Endothelial cell of umbilical vein (primary cell): ENCODE results near the gene COMT. TPM values are rescaled to one million over a fixed set of nuclear protein-coding genes. Genes with fewer than 3 reads are reported as not detected.

ENCODE experiments used
- BruUV-seq: library from RNA; stranded (reverse); fragments of 400-500 nt; replicated peaks from 2 replicates; lab custom pipeline; 2021; lab: Mats Ljungman, UMichigan
- CTCF ChIA-PET: fragments of 300-600, 350-600 bp; sonication (Branson Sonifier 250); formaldehyde crosslinking; loops from one replicate; lab custom pipeline; 2021; ENCODE audit warnings: antibody characterized with exemption, inconsistent platforms; lab: Charles Lee
- POLR2A ChIA-PET: fragments of 300-600, 350-600 bp; sonication (Branson Sonifier 250); formaldehyde crosslinking; loops from one replicate; lab custom pipeline; 2021; ENCODE audit warnings: antibody characterized with exemption, inconsistent platforms; lab: Charles Lee
- DNase-seq: peaks from one replicate; pipeline ENCODE4 v3.0.0-alpha.2; 2011; ENCODE audit warnings: low read depth, low spot score
- FAIRE-seq: peaks from 2 replicates; lab custom pipeline; 2011; peaks lifted over from hg19 to GRCh38; lab: Jason Lieb, UNC
- H2AFZ ChIP-seq: 2 replicates; pipeline ENCODE4 v1.6.0; 2012; ENCODE audit warnings: low read depth, low read length, control low read depth, inconsistent platforms
- H3K27ac ChIP-seq: 2 replicates; pipeline ENCODE4 v1.5.1; 2011; ENCODE audit warnings: low read depth, mild to moderate bottlenecking, control low read depth, low read length, moderate library complexity; ENCODE audit not compliant: insufficient read depth
- H3K27me3 ChIP-seq, 2 experiments: 2 replicates each; pipeline versions ENCODE4 v1.6.0 to v1.6.1; 2011; ENCODE audit warnings: low read length in 2 of 2, mixed read lengths in 1 of 2; ENCODE audit not compliant: control insufficient read depth in 2 of 2, insufficient read depth in 2 of 2
- H3K36me3 ChIP-seq, 2 experiments: 2 replicates in 1 of 2; 3 replicates in 1 of 2; pipeline ENCODE4 v1.5.1; 2011; ENCODE audit warnings: low read length in 2 of 2, mild to moderate bottlenecking in 1 of 2, moderate library complexity in 1 of 2; ENCODE audit not compliant: control insufficient read depth in 2 of 2, insufficient read depth in 2 of 2; ENCODE audit errors: extremely low read depth in 1 of 2
- H3K4me1 ChIP-seq: 3 replicates; pipeline ENCODE4 v1.5.1; 2011; ENCODE audit warnings: mild to moderate bottlenecking, low read length; ENCODE audit not compliant: control insufficient read depth, insufficient read depth; ENCODE audit errors: extremely low read depth
- H3K4me2 ChIP-seq: 2 replicates; pipeline ENCODE4 v1.6.1; 2011; ENCODE audit warnings: low read length, control low read depth, mixed read lengths; ENCODE audit not compliant: insufficient read depth
- H3K4me3 ChIP-seq, 3 experiments: fragments of 200-600 bp in 1 of 3; sonication (generic), shearing (Covaris generic) in 1 of 3; replicated peaks in 1 of 3; 2 replicates each; pipeline ENCODE4 v1.5.1; 2011 to 2016; ENCODE audit warnings: control low read depth in 3 of 3, low read length in 3 of 3, mild to moderate bottlenecking in 2 of 3, inconsistent platforms in 1 of 3, low read depth in 1 of 3, moderate library complexity in 1 of 3; ENCODE audit not compliant: insufficient read depth in 1 of 3
- H3K79me2 ChIP-seq: 2 replicates; pipeline ENCODE4 v1.6.0; 2012; ENCODE audit warnings: low read length, inconsistent platforms; ENCODE audit not compliant: control insufficient read depth, insufficient read depth
- H3K9ac ChIP-seq: replicated peaks from 2 replicates; pipeline ENCODE3; 2011; ENCODE audit warnings: low read length, control low read depth; ENCODE audit not compliant: insufficient read depth; ENCODE audit errors: extremely low read depth
- H3K9me1 ChIP-seq: replicated peaks from 3 replicates; pipeline ENCODE4 v1.6.0; 2011; ENCODE audit warnings: mild to moderate bottlenecking, low read length; ENCODE audit not compliant: control insufficient read depth, insufficient read depth; ENCODE audit errors: extremely low read depth
- H3K9me3 ChIP-seq: replicated peaks from 2 replicates; pipeline ENCODE4 v1.5.1; 2012; ENCODE audit warnings: low read length, inconsistent platforms; ENCODE audit not compliant: control insufficient read depth, insufficient read depth
- H4K20me1 ChIP-seq: replicated peaks from 2 replicates; pipeline ENCODE3; 2011; ENCODE audit warnings: mild to moderate bottlenecking, low read length; ENCODE audit not compliant: control insufficient read depth, insufficient read depth; ENCODE audit errors: extremely low read depth
- EZH2 ChIP-seq: IDR thresholded peaks from 2 replicates; pipeline ENCODE4 v1.6.1; 2012; ENCODE audit warnings: borderline replicate concordance, low read depth, mild to moderate bottlenecking, moderate library complexity, low read length, inconsistent platforms; ENCODE audit not compliant: severe bottlenecking
- FOS ChIP-seq: IDR thresholded peaks from 2 replicates; pipeline ENCODE4 v1.6.1; 2011; ENCODE audit warnings: mild to moderate bottlenecking, low read length, moderate library complexity, borderline replicate concordance; ENCODE audit not compliant: insufficient read depth
- GATA2 ChIP-seq: IDR thresholded peaks from 2 replicates; pipeline ENCODE4 v1.7.0; 2011; ENCODE audit warnings: low read depth, mild to moderate bottlenecking, moderate library complexity, mixed read lengths, low read length; ENCODE audit not compliant: insufficient read length, insufficient read depth
- JUN ChIP-seq: IDR thresholded peaks from 2 replicates; pipeline ENCODE4 v1.6.1; 2011; ENCODE audit warnings: borderline replicate concordance, low read depth; ENCODE audit not compliant: insufficient read length, insufficient read depth
- MAX ChIP-seq: IDR thresholded peaks from 2 replicates; pipeline ENCODE4 v1.6.1; 2011; ENCODE audit not compliant: insufficient read depth, insufficient read length
- MYC ChIP-seq: IDR thresholded peaks from one replicate; pipeline ENCODE4 v1.6.1; 2011; ENCODE audit warnings: mild to moderate bottlenecking, low read depth, low read length
- POLR2A ChIP-seq: IDR thresholded peaks from 2 replicates; pipeline ENCODE4 v1.6.1; 2012; ENCODE audit warnings: low read depth, mild to moderate bottlenecking, control low read depth, low read length
- POLR2AphosphoS5 ChIP-seq: IDR thresholded peaks from 2 replicates; pipeline ENCODE4 v1.6.1; 2012; ENCODE audit warnings: low read depth, mild to moderate bottlenecking, control low read depth, low read length, moderate library complexity; ENCODE audit not compliant: insufficient read depth
- dilution Hi-C: fragments of 300-500 bp; cut with MboI; formaldehyde crosslinking; loops from one replicate; pipeline ENCODE4 v1.15.0; 2019; ENCODE audit warnings: low sequenced_read_pairs; ENCODE audit not compliant: extremely low pct_ligation_motif_present
- intact Hi-C: fragments of 100-400 bp; cut with micrococcal nuclease; formaldehyde crosslinking; loops from one replicate; pipeline ENCODE4 v1.10.0; 2022
- polyA plus RNA-seq, 4 experiments: library from polyadenylated mRNA; depleted of rRNA in 3 of 4; stranded (reverse) in 3 of 4; unstranded in 1 of 4; fragments of >200 nt; gene quantifications; 2 replicates each; pipeline versions ENCODE4 v1.2.1 to v1.2.3, GENCODE V29; 2011 to 2012; ENCODE audit warnings: missing spikeins in 1 of 4
- total RNA-seq: library from RNA; stranded (reverse); gene quantifications from 2 replicates; pipeline ENCODE4 v1.2.3, GENCODE V29; 2021
- TF ChIP-seq, protein P1 (sequence below), 2 donors: IDR thresholded peaks; 1 replicate in 1 of 2; 2 replicates in 1 of 2; pipeline ENCODE4 v1.5.1; 2011; ENCODE audit warnings: low read length in 2 of 2, mild to moderate bottlenecking in 2 of 2, moderate library complexity in 2 of 2, control low read depth in 1 of 2, inconsistent platforms in 1 of 2, low read depth in 1 of 2; ENCODE audit not compliant: insufficient read depth in 1 of 2; ENCODE audit errors: extremely low read depth in 1 of 2

Gene COMT
- total and polyA plus RNA-seq, 2 donors (not counting 3 experiments of a cell fraction or from before 2014, with no cell fraction given): 221 to 537 TPM

GRCh38 chr22:19931514-19931913 is 10.1 kb upstream of the COMT start:
- no peak for FAIRE-seq
- dilution Hi-C loops: no loop called here
- CTCF ChIA-PET: interaction anchor here (1.7 kb wide), 1 partner anchor 21 kb away, joined by 7 read pairs; no protein-coding TSS in a partner anchor

GRCh38 chr22:19932367-19933206 is 9.0 kb upstream of the COMT start:
- H2AFZ ChIP-seq: no peak overlapping the region
- DNase-seq: no peak
- H3K4me2 ChIP-seq: no peak overlapping the region
- H3K36me3 ChIP-seq: peaks cover 0 to 3% of the 10 kb centered on the region in 2 experiments
- ChIA-PET POLR2A (no interaction called here), CTCF (interaction anchor here (1.0 kb wide), 1 partner anchor 202 kb away, joined by 3 read pairs; no protein-coding TSS in a partner anchor)
- no peaks in the 10 kb centered on the region for H3K9me3 ChIP-seq
- TF ChIP-seq MAX (no peak), POLR2AphosphoS5 (no peak), POLR2A (no peak), FOS (no peak), GATA2 (no peak), JUN (no peak), MYC (no peak), EZH2 (no peak)
- TF ChIP-seq, protein P1, sequence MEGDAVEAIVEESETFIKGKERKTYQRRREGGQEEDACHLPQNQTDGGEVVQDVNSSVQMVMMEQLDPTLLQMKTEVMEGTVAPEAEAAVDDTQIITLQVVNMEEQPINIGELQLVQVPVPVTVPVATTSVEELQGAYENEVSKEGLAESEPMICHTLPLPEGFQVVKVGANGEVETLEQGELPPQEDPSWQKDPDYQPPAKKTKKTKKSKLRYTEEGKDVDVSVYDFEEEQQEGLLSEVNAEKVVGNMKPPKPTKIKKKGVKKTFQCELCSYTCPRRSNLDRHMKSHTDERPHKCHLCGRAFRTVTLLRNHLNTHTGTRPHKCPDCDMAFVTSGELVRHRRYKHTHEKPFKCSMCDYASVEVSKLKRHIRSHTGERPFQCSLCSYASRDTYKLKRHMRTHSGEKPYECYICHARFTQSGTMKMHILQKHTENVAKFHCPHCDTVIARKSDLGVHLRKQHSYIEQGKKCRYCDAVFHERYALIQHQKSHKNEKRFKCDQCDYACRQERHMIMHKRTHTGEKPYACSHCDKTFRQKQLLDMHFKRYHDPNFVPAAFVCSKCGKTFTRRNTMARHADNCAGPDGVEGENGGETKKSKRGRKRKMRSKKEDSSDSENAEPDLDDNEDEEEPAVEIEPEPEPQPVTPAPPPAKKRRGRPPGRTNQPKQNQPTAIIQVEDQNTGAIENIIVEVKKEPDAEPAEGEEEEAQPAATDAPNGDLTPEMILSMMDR (IDR thresholded peaks at IDR 0.05; ENCODE audit: extremely low read depth in 1 of 2, insufficient read depth in 1 of 2, low read depth in 1 of 2, low read length in 2 of 2): no peak
- H3K4me3 ChIP-seq: no peak overlapping the region
- no peak overlapping the region for H3K9ac ChIP-seq
- intact Hi-C loops: no loop called here
- dilution Hi-C loops: no loop called here
- H3K79me2 ChIP-seq: no peaks in the 10 kb centered on the region
- H3K4me1 ChIP-seq: peaks cover under 1% of the 10 kb centered on the region
- no peaks in the 10 kb centered on the region for H4K20me1 ChIP-seq
- no peak overlapping the region for H3K27ac ChIP-seq
- BruUV-seq: no TSS peak
- H3K9me1 ChIP-seq: no peaks in the 10 kb centered on the region
- no peak for FAIRE-seq
- no peaks in the 10 kb centered on the region for H3K27me3 ChIP-seq

More at GRCh38 chr22:19931514-19931913, 10.1 kb upstream of the COMT start:
- Histone ChIP-seq H3K9me3 (no peaks in the 10 kb centered on the region), H3K27ac (no peak overlapping the region), H4K20me1 (no peaks in the 10 kb centered on the region), H3K4me3 (no peak overlapping the region), H3K9ac (no peak overlapping the region), H3K4me2 (no peak overlapping the region), H3K79me2 (no peaks in the 10 kb centered on the region), H3K9me1 (no peaks in the 10 kb centered on the region), H3K27me3 (no peaks in the 10 kb centered on the region), H2AFZ (no peak overlapping the region), H3K4me1 (no peaks in the 10 kb centered on the region), H3K36me3 (peaks cover 0 to 3% of the 10 kb centered on the region in 2 experiments)
- intact Hi-C loops: no loop called here
- no peak for TF ChIP-seq POLR2AphosphoS5
- BruUV-seq: no TSS peak
- no peak for DNase-seq
- POLR2A ChIA-PET: no interaction called here
